Fibroblast of the aortic adventitia (primary cell): ENCODE results near the gene S1PR4. TPM values are rescaled to one million over a fixed set of nuclear protein-coding genes. Genes with fewer than 3 reads are reported as not detected.

ENCODE experiments used
- DNase-seq: peaks from one replicate; pipeline ENCODE4 v3.0.0-alpha.2; 2010; ENCODE audit warnings: low read depth
- H3K4me3 ChIP-seq: 2 replicates; pipeline ENCODE4 v1.5.1; 2011; ENCODE audit warnings: low read depth, mild to moderate bottlenecking, control low read depth, low read length, moderate library complexity
- total RNA-seq: library from RNA; depleted of rRNA; stranded (reverse); fragments of >200 nt; gene quantifications from 2 replicates; pipeline ENCODE4 v1.2.3, GENCODE V29; 2012; ENCODE audit warnings: low replicate concordance
- TF ChIP-seq, protein P1 (sequence below): IDR thresholded peaks from 2 replicates; pipeline ENCODE4 v1.5.1; 2011; ENCODE audit warnings: mild to moderate bottlenecking, low read length, control low read depth, inconsistent platforms; ENCODE audit not compliant: insufficient read depth

S1PR4 gene
- total RNA-seq, 1 donor = not detected

DNA sequence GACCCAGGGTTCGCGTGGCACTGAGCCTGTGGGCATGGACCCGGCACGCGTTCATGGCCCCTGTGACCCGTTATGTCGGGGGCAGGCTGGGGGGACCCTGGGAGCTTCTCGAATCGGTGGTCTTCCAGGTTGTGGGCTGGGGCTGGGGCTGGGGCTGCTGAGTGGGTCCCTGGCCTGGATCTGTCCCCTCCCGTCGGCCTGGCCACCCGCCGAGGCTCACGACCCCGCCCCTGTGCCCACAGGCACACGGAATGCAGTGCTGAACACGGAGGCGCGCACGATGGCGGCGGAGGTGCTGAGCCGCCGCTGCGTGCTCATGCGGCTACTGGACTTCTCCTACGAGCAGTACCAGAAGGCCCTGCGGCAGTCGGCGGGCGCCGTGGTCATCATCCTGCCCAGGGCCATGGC, 13.7 kb downstream of the S1PR4 start:
- TF ChIP-seq, protein P1, sequence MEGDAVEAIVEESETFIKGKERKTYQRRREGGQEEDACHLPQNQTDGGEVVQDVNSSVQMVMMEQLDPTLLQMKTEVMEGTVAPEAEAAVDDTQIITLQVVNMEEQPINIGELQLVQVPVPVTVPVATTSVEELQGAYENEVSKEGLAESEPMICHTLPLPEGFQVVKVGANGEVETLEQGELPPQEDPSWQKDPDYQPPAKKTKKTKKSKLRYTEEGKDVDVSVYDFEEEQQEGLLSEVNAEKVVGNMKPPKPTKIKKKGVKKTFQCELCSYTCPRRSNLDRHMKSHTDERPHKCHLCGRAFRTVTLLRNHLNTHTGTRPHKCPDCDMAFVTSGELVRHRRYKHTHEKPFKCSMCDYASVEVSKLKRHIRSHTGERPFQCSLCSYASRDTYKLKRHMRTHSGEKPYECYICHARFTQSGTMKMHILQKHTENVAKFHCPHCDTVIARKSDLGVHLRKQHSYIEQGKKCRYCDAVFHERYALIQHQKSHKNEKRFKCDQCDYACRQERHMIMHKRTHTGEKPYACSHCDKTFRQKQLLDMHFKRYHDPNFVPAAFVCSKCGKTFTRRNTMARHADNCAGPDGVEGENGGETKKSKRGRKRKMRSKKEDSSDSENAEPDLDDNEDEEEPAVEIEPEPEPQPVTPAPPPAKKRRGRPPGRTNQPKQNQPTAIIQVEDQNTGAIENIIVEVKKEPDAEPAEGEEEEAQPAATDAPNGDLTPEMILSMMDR = no peak
- no peak for DNase-seq
- H3K4me3 ChIP-seq = no peak overlapping the region

DNA sequence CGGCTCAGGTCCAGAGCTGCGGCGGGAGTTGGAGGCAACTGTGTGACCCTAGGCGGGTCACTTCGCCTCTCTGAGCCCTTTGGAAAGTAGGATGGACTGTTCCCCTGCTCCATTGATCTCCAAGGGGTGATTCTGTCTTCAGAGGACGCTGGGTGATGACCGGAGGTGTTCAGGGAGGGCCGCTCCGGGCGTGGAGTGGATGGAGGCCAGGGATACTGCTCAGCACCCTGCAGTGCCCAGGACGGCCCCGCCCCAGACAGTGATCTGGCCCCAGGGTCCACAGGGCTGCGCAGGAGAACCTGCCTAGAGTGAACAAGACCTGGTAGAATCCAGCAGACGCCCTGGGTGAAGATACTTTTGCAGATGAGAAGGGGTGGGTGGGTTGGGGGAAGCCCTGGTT, 14.1 kb downstream of the S1PR4 start:
- TF ChIP-seq, protein P1 = no peak
- no peak overlapping the region for H3K4me3 ChIP-seq
- DNase-seq = no peak

DNA sequence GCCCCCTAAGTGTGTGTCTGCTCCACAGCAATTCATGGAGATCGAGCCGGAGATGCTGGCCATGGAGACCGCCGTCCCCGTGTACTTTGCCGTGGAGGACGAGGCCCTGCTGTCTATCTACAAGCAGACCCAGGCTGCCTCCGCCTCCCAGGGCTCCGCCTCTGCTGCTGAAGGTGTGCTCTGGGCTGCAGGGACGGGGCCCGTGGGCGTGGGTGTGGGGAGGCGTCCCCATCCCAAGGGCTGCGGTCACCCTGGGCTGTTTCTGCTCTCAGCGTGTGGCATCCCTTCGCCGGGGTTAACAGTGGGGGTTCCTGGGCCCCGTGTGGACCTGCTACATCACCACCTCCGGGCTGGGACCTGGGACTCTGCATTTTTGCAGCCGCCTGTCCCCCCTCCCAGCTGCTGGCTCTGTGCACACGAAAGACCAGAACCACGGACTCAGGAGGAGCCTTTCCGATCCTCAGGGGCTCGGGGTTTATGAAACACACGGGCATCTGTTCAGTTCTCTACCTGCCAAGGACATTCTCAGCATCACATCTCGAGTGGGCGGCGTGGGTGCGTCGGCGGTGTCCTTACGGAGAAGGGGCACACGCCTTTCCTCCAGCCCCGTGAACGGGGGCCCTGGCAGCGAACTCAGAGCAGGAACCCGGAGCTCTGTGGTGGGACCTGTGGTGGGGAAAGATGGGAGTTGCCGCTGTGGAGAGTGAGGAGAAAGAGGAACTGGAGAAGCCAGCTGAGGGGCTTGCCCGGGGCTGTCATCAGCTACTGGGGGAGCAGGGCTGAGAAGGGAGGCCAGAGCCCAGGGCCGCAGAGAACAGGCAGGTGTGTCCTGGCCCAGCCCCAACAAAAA, 14.9 kb downstream of the S1PR4 start:
- TF ChIP-seq, protein P1 = no peak
- DNase-seq = no peak
- no peak overlapping the region for H3K4me3 ChIP-seq

DNA sequence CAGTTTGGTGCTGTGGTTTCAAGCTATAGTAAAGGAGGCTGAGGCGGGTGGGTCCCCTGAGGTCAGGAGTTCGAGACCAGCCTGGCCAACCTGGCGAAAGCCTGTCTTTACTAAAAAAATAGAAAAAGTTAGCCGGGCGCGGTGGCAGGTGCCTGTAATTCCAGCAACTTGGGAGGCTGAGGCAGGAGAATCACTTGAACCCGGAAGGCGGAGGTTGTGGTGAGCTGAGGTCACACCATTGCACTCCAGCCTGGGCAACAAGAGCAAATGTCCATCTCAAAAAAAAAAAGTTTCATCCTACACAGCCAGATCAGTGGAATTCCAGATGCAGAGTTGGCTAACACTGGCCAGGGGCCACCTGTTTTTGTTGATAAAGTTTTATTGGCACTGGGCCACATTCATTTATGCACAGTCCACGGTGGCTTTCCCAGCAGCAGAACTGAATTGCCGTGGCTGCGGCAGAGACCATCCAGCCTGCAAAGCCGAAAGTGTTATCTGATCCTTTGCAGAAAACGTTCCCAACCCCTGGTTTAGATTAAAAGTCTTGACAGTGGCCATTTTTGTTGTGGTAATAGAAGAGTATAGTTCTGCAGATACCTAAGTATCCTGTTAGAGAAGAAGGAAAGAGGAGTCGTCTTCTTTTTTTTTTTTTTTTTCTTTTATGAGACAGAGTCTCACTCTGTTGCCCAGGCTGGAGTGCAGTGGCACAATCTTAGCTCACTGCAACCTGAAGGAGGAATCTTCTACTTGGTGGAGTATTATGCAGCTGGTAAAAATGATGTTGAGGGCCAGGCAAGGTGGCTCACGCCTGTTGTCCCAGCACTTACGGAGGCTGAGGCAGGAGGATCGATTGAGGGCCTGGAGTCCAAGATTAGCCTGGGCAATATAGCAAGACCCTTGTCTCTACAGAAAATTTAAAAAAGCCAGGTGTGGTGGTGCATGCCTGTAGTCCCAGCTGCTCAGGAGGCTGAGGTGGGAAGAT, 15.8 kb downstream of the S1PR4 start:
- TF ChIP-seq, protein P1 = no peak
- H3K4me3 ChIP-seq = no peak overlapping the region
- DNase-seq = no peak

DNA sequence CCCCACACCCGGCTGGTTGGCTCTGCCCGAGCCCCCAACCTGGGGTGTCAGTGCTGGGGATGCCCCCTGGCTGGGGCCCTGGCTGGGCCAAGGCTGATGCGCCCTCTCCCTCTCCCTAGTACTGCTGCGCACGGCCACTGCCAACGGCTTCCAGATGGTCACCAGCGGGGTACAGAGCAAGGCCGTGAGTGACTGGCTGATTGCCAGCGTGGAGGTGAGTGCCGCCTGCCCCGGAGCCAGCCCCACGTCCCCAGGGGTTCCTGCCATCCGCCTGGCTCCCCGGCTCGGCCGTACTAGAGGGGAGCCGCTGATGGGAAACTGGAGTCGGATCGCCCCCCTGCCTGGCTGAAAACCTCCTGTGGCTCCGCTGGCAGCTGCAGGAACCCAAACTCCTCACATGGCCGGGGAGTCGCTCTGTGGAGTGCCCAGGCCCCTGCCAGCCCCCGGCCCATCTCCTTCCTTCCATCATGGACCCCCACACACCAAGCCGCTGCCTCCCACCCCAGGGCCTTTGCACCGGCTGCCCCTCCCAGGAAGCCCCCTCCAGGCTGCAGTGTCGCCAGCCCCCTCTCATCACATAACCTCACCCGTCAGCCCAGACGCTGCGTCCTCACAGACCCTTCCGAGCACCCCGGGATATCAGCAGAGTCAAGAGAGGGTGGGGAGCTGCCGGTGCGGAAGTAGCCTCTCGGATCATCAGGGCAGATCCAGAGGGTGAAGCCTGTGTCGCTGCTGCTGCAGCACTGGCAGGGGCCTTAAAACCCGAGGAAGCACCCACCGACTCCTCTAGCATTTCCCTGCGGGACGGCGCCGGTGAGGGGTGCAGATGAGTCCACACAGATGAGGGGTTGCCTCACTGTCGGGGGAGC, 17.7 kb downstream of the S1PR4 start:
- DNase-seq = no peak

DNA sequence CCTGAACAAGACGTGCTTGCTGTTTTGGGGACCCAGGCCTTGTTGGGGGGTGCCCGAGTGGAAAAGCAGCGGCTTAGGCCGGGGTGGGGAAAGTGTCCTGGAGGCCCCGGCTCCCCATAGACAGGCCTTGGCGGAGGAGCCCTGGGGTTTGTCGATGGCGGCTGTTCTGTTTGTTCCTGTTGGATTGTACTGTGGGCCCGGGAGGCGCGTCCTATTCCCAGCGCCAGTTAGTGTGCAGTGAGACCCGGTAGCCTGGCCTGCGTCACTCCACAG, 18.3 kb downstream of the S1PR4 start:
- TF ChIP-seq, protein P1 = no peak
- DNase-seq = no peak
- no peak overlapping the region for H3K4me3 ChIP-seq

More for the DNA sequence above, 17.7 kb downstream of the S1PR4 start:
- TF ChIP-seq, protein P1 = no peak
- H3K4me3 ChIP-seq = no peak overlapping the region
